Measurements from ENCODE around the gene ATMIN.

GRCh38 chr16:81095953-81096714 lies 60.5 kb downstream of the ATMIN start, which contains the start of gene GCSH:
- TF ChIP-seq GATA2 (IDR thresholded peaks at IDR 0.05; ENCODE audit: low read depth, low read length) (no peak), GATA3 (IDR thresholded peaks at IDR 0.05; ENCODE audit: low read depth, low read length) (no peak)
